22Rv1 (cell line): ENCODE measurements around the gene RGS7.
"Not testable (repeated sequence)": the region's sequence is repeated elsewhere in the genome, so short reads cannot be mapped to it uniquely, and the experiment has no call there.

ENCODE experiments used
- ZFX ChIP-seq: fragments of 450-650 bp; IDR thresholded peaks from 2 replicates; pipeline ENCODE4 v1.6.1; 2017; ENCODE audit warnings: antibody characterized with exemption, borderline replicate concordance
- TF ChIP-seq, protein P1 (sequence below): fragments of 450-650 bp; IDR thresholded peaks from 2 replicates; pipeline ENCODE4 v1.5.1; 2017; ENCODE audit warnings: mild to moderate bottlenecking

DNA sequence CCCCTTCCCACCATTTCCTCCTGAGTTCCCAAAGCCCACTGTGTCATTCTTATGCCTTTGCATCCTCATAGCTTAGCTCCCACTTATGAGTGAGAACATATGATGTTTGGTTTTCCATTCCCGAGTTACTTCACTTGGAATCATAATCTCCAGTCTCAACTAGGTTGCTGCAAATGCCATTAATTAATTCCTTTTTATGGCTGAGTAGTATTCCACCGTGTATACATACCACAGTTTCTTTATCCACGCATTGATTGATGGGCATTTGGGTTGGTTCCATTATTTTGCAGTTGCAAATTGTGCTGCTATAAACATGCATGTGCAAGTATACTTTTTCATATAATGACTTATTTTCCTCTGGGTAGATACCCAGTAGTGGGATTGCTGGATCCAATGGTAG is 622.3 kb downstream of the RGS7 start:
- TF ChIP-seq, protein P1, sequence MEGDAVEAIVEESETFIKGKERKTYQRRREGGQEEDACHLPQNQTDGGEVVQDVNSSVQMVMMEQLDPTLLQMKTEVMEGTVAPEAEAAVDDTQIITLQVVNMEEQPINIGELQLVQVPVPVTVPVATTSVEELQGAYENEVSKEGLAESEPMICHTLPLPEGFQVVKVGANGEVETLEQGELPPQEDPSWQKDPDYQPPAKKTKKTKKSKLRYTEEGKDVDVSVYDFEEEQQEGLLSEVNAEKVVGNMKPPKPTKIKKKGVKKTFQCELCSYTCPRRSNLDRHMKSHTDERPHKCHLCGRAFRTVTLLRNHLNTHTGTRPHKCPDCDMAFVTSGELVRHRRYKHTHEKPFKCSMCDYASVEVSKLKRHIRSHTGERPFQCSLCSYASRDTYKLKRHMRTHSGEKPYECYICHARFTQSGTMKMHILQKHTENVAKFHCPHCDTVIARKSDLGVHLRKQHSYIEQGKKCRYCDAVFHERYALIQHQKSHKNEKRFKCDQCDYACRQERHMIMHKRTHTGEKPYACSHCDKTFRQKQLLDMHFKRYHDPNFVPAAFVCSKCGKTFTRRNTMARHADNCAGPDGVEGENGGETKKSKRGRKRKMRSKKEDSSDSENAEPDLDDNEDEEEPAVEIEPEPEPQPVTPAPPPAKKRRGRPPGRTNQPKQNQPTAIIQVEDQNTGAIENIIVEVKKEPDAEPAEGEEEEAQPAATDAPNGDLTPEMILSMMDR = not testable (repeated sequence)
- TF ChIP-seq ZFX = not testable (repeated sequence)
